GM21786 (cell line): ENCODE results near the gene TRIM28.
"Not testable (repeated sequence)": the region's sequence is repeated elsewhere in the genome, so short reads cannot be mapped to it uniquely, and the experiment has no call there.

ENCODE experiments used
- ATAC-seq: cut with Tn5 transposase; IDR thresholded peaks from one replicate; pipeline ENCODE4 v1.9.1; 2021; ENCODE audit not compliant: unreplicated experiment

Gene TRIM28

GRCh38 chr19:58543826-58544590, at the start of gene TRIM28:
Gene TRIM28 (plus strand): TSS chr19:58544064. CDS start chr19:58544758, 694 bp downstream.
- ATAC-seq, result peak; percentile 82

- no peak for ATAC-seq
Observed at GRCh38 chr19:58497634-58498170, 46.2 kb upstream of the TRIM28 start.

- no peak for ATAC-seq
Observed at GRCh38 chr19:58498316-58499020, 45.4 kb upstream of the TRIM28 start.

GRCh38 chr19:58499021-58499927, 44.6 kb upstream of the TRIM28 start:
- peak; percentile 93 for ATAC-seq

- no peak for ATAC-seq
Observed at GRCh38 chr19:58500242-58500641, 43.6 kb upstream of the TRIM28 start.

GRCh38 chr19:58507602-58508223, 36.2 kb upstream of the TRIM28 start:
- not testable (repeated sequence) for ATAC-seq

GRCh38 chr19:58509731-58510083, 34.2 kb upstream of the TRIM28 start:
- no peak for ATAC-seq

- ATAC-seq, result no peak
Observed at GRCh38 chr19:58510084-58510862, 33.6 kb upstream of the TRIM28 start.

GRCh38 chr19:58511353-58512208, 32.3 kb upstream of the TRIM28 start, which contains the start of gene SLC27A5:
Gene SLC27A5 (minus strand): TSS chr19:58511992. CDS start chr19:58511955, 37 bp downstream.
- ATAC-seq, result no peak

GRCh38 chr19:58513213-58513693, 30.6 kb upstream of the TRIM28 start:
- no peak for ATAC-seq

GRCh38 chr19:58513694-58514563, 29.9 kb upstream of the TRIM28 start:
- ATAC-seq, result peak; percentile 71

- no peak for ATAC-seq
Observed at GRCh38 chr19:58514564-58515022, 29.3 kb upstream of the TRIM28 start.

GRCh38 chr19:58515259-58515658, 28.6 kb upstream of the TRIM28 start:
- ATAC-seq, result no peak

GRCh38 chr19:58516246-58516836, 27.5 kb upstream of the TRIM28 start:
- no peak for ATAC-seq

- no peak for ATAC-seq
Observed at GRCh38 chr19:58516964-58517833, 26.7 kb upstream of the TRIM28 start.
